D341Med (cell line): ENCODE results near the gene LYG2.
"Not testable (repeated sequence)": the region's sequence is repeated elsewhere in the genome, so short reads cannot be mapped to it uniquely, and the experiment has no call there.

Experiments
- DNase-seq: peaks from one replicate; pipeline ENCODE4 v3.0.0; 2012; ENCODE audit warnings: low spot score

LYG2 gene

DNA sequence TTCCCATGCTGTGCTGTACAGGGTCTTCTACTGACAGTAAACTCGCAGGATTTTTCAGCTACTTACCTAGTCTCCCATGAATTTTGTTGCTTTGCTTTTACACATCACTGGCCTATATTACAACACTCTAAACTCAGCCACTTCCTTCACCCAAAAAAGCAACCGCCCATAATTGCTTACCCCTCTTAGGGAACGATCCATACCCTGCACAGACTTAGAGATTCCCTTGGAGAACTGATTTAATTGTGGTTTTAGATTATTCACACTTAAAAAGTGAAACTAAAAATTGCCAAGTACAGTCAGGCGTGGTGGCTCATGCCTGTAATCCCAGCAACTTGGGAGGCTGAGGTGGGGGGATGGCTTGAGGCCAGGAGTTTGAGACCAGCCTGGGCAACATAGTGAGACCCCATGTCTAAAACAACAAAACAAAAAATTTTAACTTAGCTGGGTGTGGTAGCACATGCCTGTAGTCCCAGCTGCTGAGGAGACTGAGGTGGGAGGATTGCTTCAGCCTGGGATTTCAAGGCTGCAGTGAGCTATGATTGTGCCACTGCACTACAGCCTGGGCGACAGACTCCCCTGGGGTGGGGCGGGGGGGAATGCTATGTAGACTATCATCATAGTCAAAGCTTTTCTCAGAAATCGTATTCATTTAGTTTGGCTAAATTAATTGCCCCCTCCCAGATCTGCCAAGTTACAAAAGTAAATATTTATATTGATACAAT lies 55.2 kb downstream of the LYG2 start:
- no peak for DNase-seq

GRCh38 chr2:99198103-99198841 lies 57.2 kb downstream of the LYG2 start:
- no peak for DNase-seq

GRCh38 chr2:99192364-99192763 lies 63.1 kb downstream of the LYG2 start:
- not testable (repeated sequence) for DNase-seq
